Coronary artery (tissue), 2 donors: ENCODE results near the gene GRIN3A.

Experiments used
- DNase-seq: peaks from one replicate; pipeline ENCODE4 v3.0.0-alpha.2; 2017; ENCODE audit warnings: low spot score
- H3K27ac ChIP-seq, 2 donors: fragments of 200-600 bp; sonication (generic); one replicate each; pipeline ENCODE4 v1.5.1; 2016 to 2019
- H3K4me3 ChIP-seq: fragments of 200-600 bp; sonication (generic); 2 replicates; pipeline ENCODE4 v1.5.1; 2016; ENCODE audit warnings: mild to moderate bottlenecking, moderate library complexity
- CTCF ChIP-seq: fragments of 200-600 bp; sonication (generic); IDR thresholded peaks from one replicate; pipeline ENCODE4 v1.5.1; 2019; ENCODE audit warnings: antibody characterized with exemption

GRIN3A gene

DNA sequence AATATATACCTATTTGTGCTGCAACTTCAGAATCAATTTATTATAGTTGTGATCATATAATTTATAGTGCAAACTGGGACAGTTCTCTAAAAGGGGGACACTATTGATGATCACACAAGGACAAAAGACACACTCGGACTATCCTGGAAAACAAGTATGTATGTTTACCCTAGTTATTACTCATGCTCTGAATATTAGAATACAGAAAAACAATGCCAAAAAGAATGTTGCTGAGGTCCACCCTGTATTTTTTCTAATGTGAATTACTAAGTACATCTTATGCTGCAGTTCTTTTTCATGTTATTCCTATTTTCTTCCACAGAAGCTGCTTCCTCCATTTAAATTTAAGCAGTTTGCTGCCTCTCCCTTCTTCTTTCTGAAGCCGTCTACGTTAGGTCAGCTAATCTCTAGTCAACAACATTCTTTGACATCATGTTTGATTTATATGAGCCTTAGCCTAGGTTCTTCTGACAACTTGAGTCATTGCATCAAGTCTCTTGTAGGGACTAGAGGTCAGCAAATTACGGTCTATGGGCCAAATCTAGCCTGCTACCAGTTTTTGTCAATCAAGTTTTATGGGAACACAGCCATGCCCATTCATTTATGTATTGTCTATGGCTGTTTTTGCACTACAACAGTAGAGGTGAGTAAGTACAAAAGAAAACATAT is 103.6 kb downstream of the GRIN3A start:
- Histone ChIP-seq H3K4me3 (no peak overlapping the region), H3K27ac (no peak overlapping the region)
- no peak for TF ChIP-seq CTCF
- no peak for DNase-seq

GRCh38 chr9:101632611-101633010 is 105.8 kb downstream of the GRIN3A start:
- TF ChIP-seq CTCF: no peak
- DNase-seq: no peak
- H3K4me3 ChIP-seq: no peak overlapping the region
- H3K27ac ChIP-seq: no peak overlapping the region

- no peak overlapping the region for H3K4me3 ChIP-seq
- H3K27ac ChIP-seq: no peak overlapping the region
- no peak for TF ChIP-seq CTCF
- no peak for DNase-seq
Measured at GRCh38 chr9:101631892-101632291, 106.6 kb downstream of the GRIN3A start.

- H3K4me3 ChIP-seq: no peak overlapping the region
- no peak for DNase-seq
- TF ChIP-seq CTCF: no peak
- no peak overlapping the region for H3K27ac ChIP-seq
Measured at GRCh38 chr9:101629636-101630035, 108.8 kb downstream of the GRIN3A start.

GRCh38 chr9:101628173-101628572 is 110.3 kb downstream of the GRIN3A start:
- Histone ChIP-seq H3K4me3 (no peak overlapping the region), H3K27ac (no peak overlapping the region)
- DNase-seq: no peak
- TF ChIP-seq CTCF: no peak

DNA sequence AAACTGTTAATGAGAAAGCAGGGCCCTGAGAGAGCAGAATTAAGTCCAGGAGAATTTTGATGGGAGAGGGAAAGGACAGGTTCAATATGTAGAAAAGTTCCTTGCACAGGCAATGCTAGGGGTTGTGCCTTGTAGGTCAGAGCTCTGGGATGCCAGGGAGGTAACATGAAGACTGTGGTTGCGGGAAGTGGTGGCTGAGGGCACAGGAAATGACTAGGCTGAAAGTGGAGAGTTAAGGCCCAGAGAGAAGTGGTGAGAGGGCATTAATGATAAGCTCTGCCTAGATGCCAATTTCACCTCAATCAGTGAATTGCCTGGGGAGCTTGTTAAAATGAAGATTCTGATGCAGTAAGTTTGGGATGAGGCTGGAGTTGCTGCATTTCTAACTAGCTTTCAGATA is 112.2 kb downstream of the GRIN3A start:
- H3K27ac ChIP-seq: no peak overlapping the region
- no peak overlapping the region for H3K4me3 ChIP-seq
- TF ChIP-seq CTCF: no peak
- DNase-seq: no peak

- no peak overlapping the region for H3K4me3 ChIP-seq
- no peak overlapping the region for H3K27ac ChIP-seq
- no peak for TF ChIP-seq CTCF
- no peak for DNase-seq
Measured at GRCh38 chr9:101625876-101626275, 112.6 kb downstream of the GRIN3A start.
